Thoracic aorta (tissue), 2 donors: ENCODE measurements around the gene DAB2IP. TPM values are rescaled to one million over a fixed set of nuclear protein-coding genes. Genes with fewer than 3 reads are reported as not detected.

ENCODE experiments used
- ATAC-seq: fragments of 150-250 bp; one replicate; pipeline ENCODE4 v1.8.0; 2017; ENCODE audit warnings: low read depth; ENCODE audit not compliant: insufficient number of reproducible peaks, low FRiP score
- DNase-seq: peaks from one replicate; pipeline ENCODE4 v3.0.0-alpha.2; 2020; ENCODE audit warnings: low spot score
- H3K27ac ChIP-seq, 2 donors: fragments of 200-600 bp; sonication (generic); 1 replicate in 1 of 2; 2 replicates in 1 of 2; pipeline ENCODE4 v1.5.1; 2016; ENCODE audit warnings: mild to moderate bottlenecking in 2 of 2, moderate library complexity in 2 of 2
- H3K27me3 ChIP-seq: fragments of 200-600 bp; sonication (generic); replicated peaks from 2 replicates; pipeline ENCODE4 v1.6.0; 2016; ENCODE audit warnings: mild to moderate bottlenecking; ENCODE audit not compliant: insufficient read depth
- H3K36me3 ChIP-seq: fragments of 200-600 bp; sonication (generic); one replicate; pipeline ENCODE4 v1.5.1; 2016
- H3K4me1 ChIP-seq, 2 donors: fragments of 200-600 bp; sonication (generic); 1 replicate in 1 of 2; 2 replicates in 1 of 2; pipeline versions ENCODE4 v1.5.1 to v1.6.0; 2016; ENCODE audit warnings: low read depth in 2 of 2, mild to moderate bottlenecking in 1 of 2; ENCODE audit not compliant: control insufficient read depth in 1 of 2
- H3K4me3 ChIP-seq: fragments of 200-600 bp; sonication (generic); 2 replicates; pipeline ENCODE4 v1.5.1; 2016; ENCODE audit warnings: mild to moderate bottlenecking
- H3K9me3 ChIP-seq: fragments of 200-600 bp; sonication (generic); 2 replicates; pipeline ENCODE4 v1.5.1; 2016
- total RNA-seq, 2 donors: library from RNA; depleted of rRNA; stranded (reverse); fragments of >200 nt; gene quantifications; one replicate each; pipeline versions ENCODE4 v1.1.0 to v1.2.3, GENCODE V29; 2016
- TF ChIP-seq, protein P1 (sequence below): fragments of 200-600 bp; sonication (generic); IDR thresholded peaks from one replicate; pipeline ENCODE4 v1.5.1; 2019; ENCODE audit warnings: antibody characterized with exemption

DAB2IP gene
- total RNA-seq, 2 donors from 2014 or later = 87.4 to 104 TPM

DNA sequence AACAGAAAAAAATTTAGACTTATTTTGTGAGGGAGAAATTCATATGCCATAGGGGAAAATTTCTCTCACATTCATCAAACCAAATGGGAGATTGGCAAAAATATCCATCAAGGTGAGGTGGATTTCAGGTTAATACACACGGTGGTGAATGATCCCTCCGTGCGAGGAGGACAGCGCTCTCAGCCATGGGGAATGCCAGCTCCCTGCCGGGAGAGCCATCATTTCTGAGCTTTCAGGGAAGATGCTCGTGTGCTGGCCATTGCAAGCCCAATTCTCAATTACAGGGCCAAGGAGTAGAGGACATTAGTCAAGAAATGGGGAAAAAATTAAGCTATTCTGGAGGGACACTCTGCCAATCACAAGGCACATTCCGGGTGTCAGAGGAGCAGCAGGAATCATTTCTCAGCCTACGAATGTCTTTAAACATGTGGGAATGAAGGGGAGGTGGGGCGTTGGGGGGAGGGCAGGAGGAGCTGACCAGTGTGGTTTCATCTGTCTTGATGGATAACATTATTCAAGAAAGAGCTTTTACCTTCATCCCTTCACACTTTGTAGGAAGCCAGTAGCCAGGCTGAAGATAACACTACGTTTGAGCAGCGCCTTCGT lies 165.5 kb downstream of the DAB2IP start:
- no peaks in the 10 kb centered on the region for H3K4me1 ChIP-seq
- no peak for DNase-seq
- ATAC-seq = no peak

DNA sequence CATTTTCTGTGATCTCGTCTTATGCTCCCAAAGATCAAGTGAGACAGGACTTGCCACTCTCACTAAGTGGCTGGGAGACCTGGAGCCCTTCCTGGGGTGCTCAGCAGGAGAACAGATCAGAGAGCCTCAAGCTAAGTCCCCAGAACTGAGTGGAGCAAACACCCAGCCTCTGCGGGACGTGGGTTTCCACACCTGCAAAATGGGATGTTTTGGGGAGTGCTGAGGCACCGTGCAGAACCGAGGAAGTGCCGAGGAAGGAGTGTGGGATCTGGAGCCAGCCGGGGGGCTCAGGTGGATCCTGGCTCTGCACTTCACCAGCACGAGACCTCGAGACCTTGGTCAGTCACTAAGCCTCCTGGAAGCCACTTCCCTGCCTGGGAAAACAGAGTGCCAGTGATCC lies 166.0 kb downstream of the DAB2IP start:
- Histone ChIP-seq H3K27me3 (no peaks in the 10 kb centered on the region), H3K4me3 (no peak overlapping the region), H3K27ac (no peak overlapping the region), H3K4me1 (no peaks in the 10 kb centered on the region), H3K36me3 (peaks cover 7% of the 10 kb centered on the region), H3K9me3 (no peaks in the 10 kb centered on the region)
- TF ChIP-seq, protein P1, sequence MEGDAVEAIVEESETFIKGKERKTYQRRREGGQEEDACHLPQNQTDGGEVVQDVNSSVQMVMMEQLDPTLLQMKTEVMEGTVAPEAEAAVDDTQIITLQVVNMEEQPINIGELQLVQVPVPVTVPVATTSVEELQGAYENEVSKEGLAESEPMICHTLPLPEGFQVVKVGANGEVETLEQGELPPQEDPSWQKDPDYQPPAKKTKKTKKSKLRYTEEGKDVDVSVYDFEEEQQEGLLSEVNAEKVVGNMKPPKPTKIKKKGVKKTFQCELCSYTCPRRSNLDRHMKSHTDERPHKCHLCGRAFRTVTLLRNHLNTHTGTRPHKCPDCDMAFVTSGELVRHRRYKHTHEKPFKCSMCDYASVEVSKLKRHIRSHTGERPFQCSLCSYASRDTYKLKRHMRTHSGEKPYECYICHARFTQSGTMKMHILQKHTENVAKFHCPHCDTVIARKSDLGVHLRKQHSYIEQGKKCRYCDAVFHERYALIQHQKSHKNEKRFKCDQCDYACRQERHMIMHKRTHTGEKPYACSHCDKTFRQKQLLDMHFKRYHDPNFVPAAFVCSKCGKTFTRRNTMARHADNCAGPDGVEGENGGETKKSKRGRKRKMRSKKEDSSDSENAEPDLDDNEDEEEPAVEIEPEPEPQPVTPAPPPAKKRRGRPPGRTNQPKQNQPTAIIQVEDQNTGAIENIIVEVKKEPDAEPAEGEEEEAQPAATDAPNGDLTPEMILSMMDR = no peak
- ATAC-seq (no peak), DNase-seq (no peak)

More for the DNA sequence above, 165.5 kb downstream of the DAB2IP start:
- Histone ChIP-seq H3K9me3 (no peaks in the 10 kb centered on the region), H3K36me3 (peaks cover 2% of the 10 kb centered on the region), H3K27ac (no peak overlapping the region), H3K27me3 (no peaks in the 10 kb centered on the region), H3K4me3 (no peak overlapping the region)
- TF ChIP-seq, protein P1 = no peak

DNA sequence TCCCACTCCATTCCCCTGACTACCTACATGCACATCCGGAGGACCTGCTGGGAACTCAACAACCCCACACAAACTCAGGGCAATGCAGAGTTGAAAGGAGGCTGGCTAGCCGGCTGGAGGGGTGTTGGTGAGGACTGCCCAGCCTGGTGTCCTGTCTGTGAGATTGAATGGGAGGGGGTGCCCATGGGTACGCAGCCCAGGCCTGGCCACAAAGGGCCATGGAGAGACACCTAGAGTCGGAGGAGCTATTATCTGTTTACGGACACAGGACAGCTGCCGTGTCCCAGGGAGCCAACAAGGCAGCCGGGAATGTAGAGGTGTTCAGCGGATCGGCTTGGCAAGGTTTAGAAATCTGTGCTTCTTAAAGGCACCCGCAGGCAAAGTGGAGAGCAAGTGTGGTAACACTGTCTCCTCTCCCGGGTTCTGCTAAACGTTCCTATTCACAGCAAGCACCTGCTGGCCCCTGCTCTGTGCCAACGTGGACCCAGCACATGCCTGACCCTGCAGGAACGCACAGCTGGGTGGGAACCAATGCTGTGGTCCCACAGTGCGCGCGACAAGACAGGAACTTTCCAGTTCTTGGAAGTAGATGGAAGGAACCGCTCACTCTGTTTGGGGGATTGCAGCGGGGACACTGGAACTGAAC lies 166.7 kb downstream of the DAB2IP start:
- TF ChIP-seq, protein P1 = no peak

GRCh38 chr9:121818841-121819427 lies 167.5 kb downstream of the DAB2IP start:
- Histone ChIP-seq H3K4me1 (no peaks in the 10 kb centered on the region), H3K27ac (no peak overlapping the region), H3K9me3 (no peaks in the 10 kb centered on the region), H3K27me3 (no peaks in the 10 kb centered on the region), H3K36me3 (peaks cover 8% of the 10 kb centered on the region), H3K4me3 (no peak overlapping the region)
- no peak for DNase-seq
- no peak for ATAC-seq
- TF ChIP-seq, protein P1 = no peak

More for the DNA sequence above, 166.7 kb downstream of the DAB2IP start:
- H3K36me3 ChIP-seq = peaks cover 8% of the 10 kb centered on the region
- H3K9me3 ChIP-seq = no peaks in the 10 kb centered on the region
- no peaks in the 10 kb centered on the region for H3K4me1 ChIP-seq
- no peak overlapping the region for H3K27ac ChIP-seq
- ATAC-seq = no peak
- no peak for DNase-seq
- H3K27me3 ChIP-seq = no peaks in the 10 kb centered on the region
- no peak overlapping the region for H3K4me3 ChIP-seq

DNA sequence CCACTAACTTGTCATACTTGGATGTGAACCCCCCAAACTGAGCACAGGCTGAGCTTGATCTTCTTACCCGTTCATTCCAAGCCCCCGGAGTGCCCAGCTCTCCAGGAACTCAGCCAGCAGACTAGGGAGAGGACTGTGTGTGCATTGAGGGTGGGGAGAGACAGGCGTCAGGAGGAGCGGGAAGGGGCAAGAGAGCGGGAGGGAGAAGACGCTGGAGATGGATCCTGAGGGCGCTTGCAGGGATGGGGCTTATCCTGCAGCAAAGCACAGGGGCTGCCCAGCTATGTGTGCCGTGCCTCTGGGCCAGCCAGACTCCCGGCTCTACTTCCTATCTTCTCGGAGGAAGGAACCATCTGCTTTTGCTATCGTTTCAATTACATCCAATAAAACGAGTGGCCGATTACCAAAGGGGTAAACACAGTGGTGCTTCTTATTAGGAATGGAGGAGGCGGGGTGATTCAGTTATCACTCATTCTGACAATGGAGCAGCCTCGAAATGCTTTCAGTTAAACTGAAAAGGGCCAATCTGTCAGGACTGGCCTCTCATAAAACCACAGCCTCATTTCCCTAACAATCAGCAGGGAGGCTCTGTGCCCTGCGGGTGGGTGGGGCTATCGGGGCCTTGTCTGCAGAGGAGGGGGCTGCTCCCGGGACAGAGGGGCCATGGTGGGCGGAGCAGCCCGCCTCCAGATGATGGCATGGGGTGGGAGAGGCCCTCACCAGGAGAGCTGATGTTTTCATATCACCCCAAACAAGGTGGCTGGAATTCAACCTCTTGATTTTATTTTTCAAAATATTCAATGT lies 168.2 kb downstream of the DAB2IP start:
- ATAC-seq (no peak), DNase-seq (no peak)
- no peaks in the 10 kb centered on the region for H3K9me3 ChIP-seq
- no peaks in the 10 kb centered on the region for H3K4me1 ChIP-seq
- no peaks in the 10 kb centered on the region for H3K27me3 ChIP-seq
- no peak overlapping the region for H3K4me3 ChIP-seq
- TF ChIP-seq, protein P1 = no peak
- H3K36me3 ChIP-seq = peaks cover 8% of the 10 kb centered on the region
- H3K27ac ChIP-seq = no peak overlapping the region
